GM23338 (cell line): ENCODE results near the gene EDA. TPM values are rescaled to one million over a fixed set of nuclear protein-coding genes. Genes with fewer than 3 reads are reported as not detected.

Source experiments
- ATAC-seq: fragments of 200-7000 bp; cut with Tn5 transposase; 3 replicates; pipeline ENCODE4 v1.9.1; 2020
- DNase-seq: peaks from one replicate; pipeline ENCODE4 v3.0.0-alpha.2; 2015; ENCODE audit warnings: low spot score
- H2AFZ ChIP-seq: fragments of 200-600 bp; sonication (generic); 2 replicates; pipeline ENCODE4 v1.8.0; 2016; ENCODE audit warnings: antibody characterized with exemption, mild to moderate bottlenecking, moderate library complexity
- H3F3A ChIP-seq: fragments of 200-600 bp; sonication (generic); replicated peaks from 2 replicates; pipeline ENCODE4 v1.8.0; 2017; ENCODE audit warnings: antibody characterized with exemption, mixed run types, low read depth
- H3K27ac ChIP-seq: fragments of 200-600 bp; sonication (generic); 2 replicates; pipeline ENCODE4 v1.6.1; 2016; ENCODE audit warnings: low read depth
- H3K27me3 ChIP-seq: fragments of 200-600 bp; sonication (generic); 2 replicates; pipeline ENCODE4 v1.8.0; 2016; ENCODE audit warnings: mild to moderate bottlenecking, mixed run types, moderate library complexity; ENCODE audit not compliant: insufficient read depth
- H3K36me3 ChIP-seq: fragments of 200-600 bp; sonication (generic); 2 replicates; pipeline ENCODE4 v1.8.0; 2016; ENCODE audit warnings: mild to moderate bottlenecking; ENCODE audit not compliant: insufficient read depth
- H3K4me1 ChIP-seq: fragments of 200-600 bp; sonication (generic); 2 replicates; pipeline ENCODE4 v1.8.0; 2016; ENCODE audit warnings: mild to moderate bottlenecking, moderate library complexity; ENCODE audit not compliant: insufficient read depth
- H3K4me2 ChIP-seq: fragments of 200-600 bp; sonication (generic); 2 replicates; pipeline ENCODE4 v1.7.1; 2017; ENCODE audit warnings: mixed run types
- H3K4me3 ChIP-seq: fragments of 200-600 bp; sonication (generic); 2 replicates; pipeline ENCODE4 v1.6.1; 2016; ENCODE audit warnings: mixed run types
- H3K79me2 ChIP-seq: fragments of 200-600 bp; sonication (generic); replicated peaks from 2 replicates; pipeline ENCODE4 v1.8.0; 2017; ENCODE audit warnings: mild to moderate bottlenecking; ENCODE audit not compliant: insufficient read depth
- H3K9me2 ChIP-seq: fragments of 200-600 bp; sonication (generic); 2 replicates; pipeline ENCODE4 v1.8.0; 2017; ENCODE audit not compliant: insufficient read depth
- H4K20me1 ChIP-seq: fragments of 200-600 bp; sonication (generic); replicated peaks from 2 replicates; pipeline ENCODE4 v1.8.0; 2017; ENCODE audit warnings: mild to moderate bottlenecking; ENCODE audit not compliant: insufficient read depth
- H3K27ac Mint-ChIP-seq: 2 replicates; pipeline ENCODE4 v1.8.0; 2020; ENCODE audit warnings: inconsistent platforms, mild to moderate bottlenecking, moderate library complexity, mixed read lengths
- H3K27me3 Mint-ChIP-seq: 3 replicates; pipeline ENCODE4 v1.8.0; 2022; ENCODE audit warnings: low read depth, mild to moderate bottlenecking, moderate library complexity, mixed read lengths, inconsistent platforms; ENCODE audit not compliant: insufficient read depth, poor library complexity
- H3K36me3 Mint-ChIP-seq: 3 replicates; pipeline ENCODE4 v1.8.0; 2021; ENCODE audit warnings: low read depth, mild to moderate bottlenecking, inconsistent platforms, moderate library complexity, mixed read lengths
- H3K4me1 Mint-ChIP-seq: 3 replicates; pipeline ENCODE4 v1.8.0; 2020; ENCODE audit warnings: mild to moderate bottlenecking, inconsistent platforms, mixed read lengths
- H3K4me3 Mint-ChIP-seq: 3 replicates; pipeline ENCODE4 v1.8.0; 2021; ENCODE audit warnings: moderate library complexity, mild to moderate bottlenecking, inconsistent platforms, mixed read lengths
- H3K9me3 Mint-ChIP-seq: 3 replicates; pipeline ENCODE4 v1.8.0; 2020; ENCODE audit warnings: moderate library complexity, mild to moderate bottlenecking, inconsistent platforms, mixed read lengths
- CREB1 ChIP-seq: fragments of 250-450 bp; sonication (Bioruptor Pico); IDR thresholded peaks from 2 replicates; pipeline ENCODE4 v1.5.0; 2020; ENCODE audit warnings: low read depth, mild to moderate bottlenecking, moderate library complexity
- CTCF ChIP-seq, 2 experiments: fragments of 200-600 bp in 1 of 2; sonication (generic) in 1 of 2; conservative IDR thresholded peaks; 2 replicates each; pipeline versions ENCODE4 v1.5.1 to v1.6.1; 2016 to 2017; ENCODE audit warnings: antibody characterized with exemption in 2 of 2, low read depth in 2 of 2, mild to moderate bottlenecking in 2 of 2, moderate library complexity in 1 of 2
- ETS1 ChIP-seq: IDR thresholded peaks from 2 replicates; pipeline ENCODE4 v1.6.1; 2016; ENCODE audit warnings: antibody characterized with exemption
- JUNB ChIP-seq: IDR thresholded peaks from one replicate; pipeline ENCODE4 v1.6.1; 2016; ENCODE audit warnings: antibody characterized with exemption; ENCODE audit not compliant: unreplicated experiment
- POLR2AphosphoS5 ChIP-seq: IDR thresholded peaks from 2 replicates; pipeline ENCODE4 v1.6.1; 2016; ENCODE audit warnings: antibody characterized with exemption, low read depth
- REST ChIP-seq: IDR thresholded peaks from one replicate; pipeline ENCODE4 v1.6.1; 2018; ENCODE audit warnings: antibody characterized with exemption; ENCODE audit not compliant: unreplicated experiment
- STAT1 ChIP-seq: IDR thresholded peaks from one replicate; pipeline ENCODE4 v1.6.1; 2016; ENCODE audit warnings: antibody characterized with exemption; ENCODE audit not compliant: unreplicated experiment
- ZNF114 ChIP-seq: fragments of 250-450 bp; sonication (Bioruptor Pico); IDR thresholded peaks from 2 replicates; pipeline ENCODE4 v1.5.0; 2020; ENCODE audit warnings: mild to moderate bottlenecking, moderate library complexity
- ZNF331 ChIP-seq: fragments of 250-450 bp; sonication (Bioruptor Pico); IDR thresholded peaks from 2 replicates; pipeline ENCODE4 v1.5.0; 2020; ENCODE audit warnings: low read depth, mild to moderate bottlenecking, moderate library complexity
- polyA plus RNA-seq: library from polyadenylated mRNA; unstranded; fragments of >200 nt; fragmentation: Nextera tagmentation; extraction: Ambion mirVana; gene quantifications from 2 replicates; pipeline ENCODE4 v1.2.1, GENCODE V29; 2016
- total RNA-seq: library from RNA; depleted of rRNA; stranded (reverse); fragments of >200 nt; shearing (Covaris generic); gene quantifications from 2 replicates; pipeline ENCODE4 v1.2.3, GENCODE V29; 2014

EDA gene
- total and polyA plus RNA-seq, 2 experiments from 2014 or later = 6.6 to 19.6 TPM

- H3K79me2 ChIP-seq = no peaks in the 10 kb centered on the region
- H3K4me3 ChIP-seq = no peak overlapping the region
- H3K27ac ChIP-seq = no peak overlapping the region
- no peaks in the 10 kb centered on the region for H3K27me3 ChIP-seq
- H3K4me3 Mint-ChIP-seq = no peak overlapping the region
- H3K4me1 ChIP-seq = no peaks in the 10 kb centered on the region
- peak; percentile 79 for ATAC-seq
- no peak overlapping the region for H3K4me2 ChIP-seq
- DNase-seq = no peak
- H4K20me1 ChIP-seq = no peaks in the 10 kb centered on the region
- H2AFZ ChIP-seq = no peak overlapping the region
- H3K9me2 ChIP-seq = no peaks in the 10 kb centered on the region
- H3K36me3 Mint-ChIP-seq = no peaks in the 10 kb centered on the region
- H3F3A ChIP-seq = no peaks in the 10 kb centered on the region
- no peaks in the 10 kb centered on the region for H3K36me3 ChIP-seq
- H3K27ac Mint-ChIP-seq = no peak overlapping the region; the same call in 1 of the 2 replicates
- H3K4me1 Mint-ChIP-seq = no peaks in the 10 kb centered on the region
- peaks cover 1% of the 10 kb centered on the region for H3K27me3 Mint-ChIP-seq
- H3K9me3 Mint-ChIP-seq = no peaks in the 10 kb centered on the region; the same call in 2 of the 3 replicates
- TF ChIP-seq ETS1 (no peak), CTCF (conservative IDR thresholded peaks at IDR 0.05; ENCODE audit: low read depth in 2 of 2) (peak in 1 of 2 experiments; percentile 23; a peak in 1 of 4 replicates), POLR2AphosphoS5 (no peak), STAT1 (no peak), CREB1 (no peak), ZNF331 (CRISPR knock-in tag) (no peak), REST (no peak), JUNB (no peak), ZNF114 (CRISPR knock-in tag) (no peak)
Measured at GRCh38 chrX:70013466-70014381, 397.8 kb downstream of the EDA start.
